Measurements from ENCODE around the gene COX7A1. TPM values are rescaled to one million over a fixed set of nuclear protein-coding genes. Genes with fewer than 3 reads are reported as not detected.

COX7A1 gene
- polyA plus RNA-seq, 1 donor (not counting 4 experiments of a cell fraction or from before 2014, with no cell fraction given): 2.6 TPM

GRCh38 chr19:36110487-36111199, 41.6 kb downstream of the COX7A1 start, which contains the start of gene OVOL3:
TSS of gene OVOL3 (plus strand) at chr19:36111143. CDS start at chr19:36111203, 60 bp downstream.
- H3K27ac ChIP-seq (ENCODE audit: control insufficient read depth, insufficient read depth, low read length): no peak within 1 kb of the TSS
- DNase-seq (ENCODE audit: low read depth, low spot score) (no peak), FAIRE-seq (no peak)
- H3K4me3 ChIP-seq (ENCODE audit: control insufficient read depth in 2 of 3, extremely low read depth in 1 of 3, insufficient read depth in 2 of 3, low read depth in 1 of 3, low read length in 3 of 3): no peak within 1 kb of the TSS
- TF ChIP-seq CTCF (optimal IDR thresholded peaks at IDR 0.05 in 1 of 3, IDR thresholded peaks at IDR 0.05 in 1 of 3, conservative IDR thresholded peaks at IDR 0.05 in 1 of 3; ENCODE audit: extremely low read depth in 1 of 3, insufficient read depth in 2 of 3, low read length in 3 of 3) (no peak), EZH2 (IDR thresholded peaks at IDR 0.05; ENCODE audit: low read length) (no peak)
- dilution Hi-C loops (cut with MboI; ENCODE audit: extremely low pct_ligation_motif_present, low sequenced_read_pairs): no loop called here
- peaks cover 3% of the 10 kb centered on the region for H4K20me1 ChIP-seq (ENCODE audit: control insufficient read depth, extremely low read depth, insufficient read depth, low read length)
- no peak within 1 kb of the TSS for H2AFZ ChIP-seq (ENCODE audit: control insufficient read depth, low read length)
- no peak within 1 kb of the TSS for H3K9ac ChIP-seq (ENCODE audit: control insufficient read depth, extremely low read depth, insufficient read depth, low read length)
- peaks cover 7 to 9% of the 10 kb centered on the region in 2 experiments for H3K36me3 ChIP-seq (ENCODE audit: control insufficient read depth in 2 of 2, extremely low read depth in 1 of 2, insufficient read depth in 2 of 2, low read length in 2 of 2)
- H3K9me3 ChIP-seq (ENCODE audit: control insufficient read depth, low read depth, low read length): no peaks in the 10 kb centered on the region
- H3K9me1 ChIP-seq (ENCODE audit: control insufficient read depth, extremely low read depth, insufficient read depth, low read length): no peaks in the 10 kb centered on the region
- peaks cover 10% of the 10 kb centered on the region for H3K79me2 ChIP-seq (ENCODE audit: control insufficient read depth, insufficient read depth, low read length)
- no peak within 1 kb of the TSS for H3K4me2 ChIP-seq (ENCODE audit: control insufficient read depth, extremely low read depth, insufficient read depth, low read depth, low read length)
- H3K27me3 ChIP-seq (ENCODE audit: control insufficient read depth, extremely low read depth, insufficient read depth, low read length): no peaks in the 10 kb centered on the region
- peaks cover 3% of the 10 kb centered on the region for H3K4me1 ChIP-seq (ENCODE audit: control insufficient read depth, extremely low read depth, insufficient read depth, low read length)

- Histone ChIP-seq H3K36me3 (ENCODE audit: control insufficient read depth in 2 of 2, extremely low read depth in 1 of 2, insufficient read depth in 2 of 2, low read length in 2 of 2) (peaks cover 9 to 22% of the 10 kb centered on the region in 2 experiments), H3K9me3 (ENCODE audit: control insufficient read depth, low read depth, low read length) (no peaks in the 10 kb centered on the region), H2AFZ (ENCODE audit: control insufficient read depth, low read length) (no peak overlapping the region), H3K4me2 (ENCODE audit: control insufficient read depth, extremely low read depth, insufficient read depth, low read depth, low read length) (no peak overlapping the region), H3K9me1 (ENCODE audit: control insufficient read depth, extremely low read depth, insufficient read depth, low read length) (no peaks in the 10 kb centered on the region), H3K4me1 (ENCODE audit: control insufficient read depth, extremely low read depth, insufficient read depth, low read length) (peaks cover 12% of the 10 kb centered on the region), H3K79me2 (ENCODE audit: control insufficient read depth, insufficient read depth, low read length) (peaks cover 2% of the 10 kb centered on the region), H3K27ac (ENCODE audit: control insufficient read depth, insufficient read depth, low read length) (no peak overlapping the region), H3K27me3 (ENCODE audit: control insufficient read depth, extremely low read depth, insufficient read depth, low read length) (no peaks in the 10 kb centered on the region), H4K20me1 (ENCODE audit: control insufficient read depth, extremely low read depth, insufficient read depth, low read length) (peaks cover 3% of the 10 kb centered on the region), H3K4me3 (ENCODE audit: control insufficient read depth in 2 of 3, extremely low read depth in 1 of 3, insufficient read depth in 2 of 3, low read depth in 1 of 3, low read length in 3 of 3) (no peak overlapping the region), H3K9ac (ENCODE audit: control insufficient read depth, extremely low read depth, insufficient read depth, low read length) (no peak overlapping the region)
- FAIRE-seq (no peak), DNase-seq (ENCODE audit: low read depth, low spot score) (no peak)
- TF ChIP-seq CTCF (optimal IDR thresholded peaks at IDR 0.05 in 1 of 3, IDR thresholded peaks at IDR 0.05 in 1 of 3, conservative IDR thresholded peaks at IDR 0.05 in 1 of 3; ENCODE audit: extremely low read depth in 1 of 3, insufficient read depth in 2 of 3, low read length in 3 of 3) (no peak), EZH2 (IDR thresholded peaks at IDR 0.05; ENCODE audit: low read length) (no peak)
- dilution Hi-C loops (cut with MboI; ENCODE audit: extremely low pct_ligation_motif_present, low sequenced_read_pairs): no loop called here
Observed at GRCh38 chr19:36108684-36109083, 43.6 kb downstream of the COX7A1 start.
